Osteocyte (in vitro differentiated cells): ENCODE measurements around the gene NTNG1. TPM values are rescaled to one million over a fixed set of nuclear protein-coding genes. Genes with fewer than 3 reads are reported as not detected.

Source experiments
- DNase-seq: peaks from one replicate; pipeline ENCODE4 v3.0.0; 2021; ENCODE audit warnings: mixed read lengths; ENCODE audit not compliant: unreplicated experiment; ENCODE audit errors: extremely low spot score
- H3K27ac Mint-ChIP-seq: one replicate; pipeline ENCODE4 v1.8.0; 2021; ENCODE audit warnings: mild to moderate bottlenecking, mixed read lengths; ENCODE audit not compliant: unreplicated experiment
- H3K27me3 Mint-ChIP-seq: one replicate; pipeline ENCODE4 v1.8.0; 2021; ENCODE audit warnings: mixed read lengths; ENCODE audit not compliant: unreplicated experiment
- H3K36me3 Mint-ChIP-seq: one replicate; pipeline ENCODE4 v1.8.0; 2021; ENCODE audit warnings: mixed read lengths; ENCODE audit not compliant: unreplicated experiment
- H3K4me1 Mint-ChIP-seq: one replicate; pipeline ENCODE4 v1.8.0; 2021; ENCODE audit warnings: mixed read lengths; ENCODE audit not compliant: unreplicated experiment
- H3K4me3 Mint-ChIP-seq: one replicate; pipeline ENCODE4 v1.8.0; 2021; ENCODE audit warnings: mild to moderate bottlenecking, moderate library complexity, mixed read lengths; ENCODE audit not compliant: unreplicated experiment
- H3K9me3 Mint-ChIP-seq: one replicate; pipeline ENCODE4 v1.8.0; 2021; ENCODE audit warnings: mixed read lengths; ENCODE audit not compliant: unreplicated experiment
- CTCF ChIP-seq: fragments of 200-600 bp; sonication (generic); IDR thresholded peaks from 2 replicates; pipeline ENCODE4 v1.5.0; 2021; ENCODE audit warnings: antibody characterized with exemption, mild to moderate bottlenecking, moderate library complexity
- total RNA-seq: library from RNA; stranded (reverse); gene quantifications from 2 replicates; pipeline ENCODE4 v1.2.1, GENCODE V29; 2021

NTNG1 gene
- total RNA-seq, 1 donor from 2014 or later, result not detected

DNA sequence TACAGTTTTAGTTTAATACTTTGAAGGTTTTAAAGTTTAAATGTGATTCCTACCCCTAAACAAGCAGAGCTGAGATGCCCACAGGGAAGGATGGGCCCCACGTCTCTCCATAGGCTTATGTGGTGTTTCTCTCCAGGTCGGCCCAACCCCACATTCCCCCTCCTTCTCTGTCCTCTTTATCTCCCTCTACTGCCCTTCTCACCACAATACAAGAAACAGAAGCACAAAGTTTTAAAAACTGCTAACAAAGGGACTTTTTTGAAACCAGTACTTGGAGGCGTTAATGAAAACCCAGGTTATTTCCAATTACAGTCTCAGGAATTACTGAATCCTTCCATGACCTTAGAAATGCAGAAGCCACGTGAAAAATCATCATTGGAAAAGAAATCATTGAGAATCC is 324.0 kb downstream of the NTNG1 start:
- H3K4me1 Mint-ChIP-seq, result no peaks in the 10 kb centered on the region

DNA sequence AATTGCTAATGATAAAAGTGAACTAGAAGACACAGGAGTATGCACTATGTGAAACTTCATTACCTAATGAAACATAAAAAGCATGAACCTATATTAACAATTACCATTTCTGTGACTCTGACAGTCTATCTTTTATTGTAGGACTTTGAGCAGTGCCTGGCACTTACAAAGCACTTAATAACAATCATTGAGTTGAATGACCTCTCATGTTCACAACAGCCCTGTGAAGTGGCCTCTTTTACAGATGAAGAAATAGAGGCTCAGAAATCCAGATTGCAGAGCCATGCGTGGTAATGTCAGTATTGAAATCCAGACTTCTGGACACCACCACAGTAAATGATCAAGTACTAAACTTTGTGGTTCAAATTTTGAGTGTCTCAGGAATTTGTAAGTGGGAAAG is 326.4 kb downstream of the NTNG1 start:
- no peak for TF ChIP-seq CTCF
- no peak for DNase-seq
- no peak overlapping the region for H3K27ac Mint-ChIP-seq
- H3K36me3 Mint-ChIP-seq, result no peaks in the 10 kb centered on the region
- peaks cover 11% of the 10 kb centered on the region for H3K9me3 Mint-ChIP-seq
- no peaks in the 10 kb centered on the region for H3K4me1 Mint-ChIP-seq
- H3K4me3 Mint-ChIP-seq, result no peak overlapping the region
- H3K27me3 Mint-ChIP-seq, result no peaks in the 10 kb centered on the region

More for the DNA sequence above, 324.0 kb downstream of the NTNG1 start:
- no peak for DNase-seq
- Mint-ChIP-seq H3K9me3 (no peaks in the 10 kb centered on the region), H3K27ac (no peak overlapping the region), H3K4me3 (no peak overlapping the region), H3K36me3 (no peaks in the 10 kb centered on the region), H3K27me3 (no peaks in the 10 kb centered on the region)
- TF ChIP-seq CTCF, result no peak

GRCh38 chr1:107467811-107468210 is 327.0 kb downstream of the NTNG1 start:
- TF ChIP-seq CTCF, result no peak
- no peaks in the 10 kb centered on the region for H3K36me3 Mint-ChIP-seq
- H3K4me3 Mint-ChIP-seq, result no peak overlapping the region
- peaks cover 13% of the 10 kb centered on the region for H3K9me3 Mint-ChIP-seq
- no peaks in the 10 kb centered on the region for H3K4me1 Mint-ChIP-seq
- no peak for DNase-seq
- no peak overlapping the region for H3K27ac Mint-ChIP-seq
- no peaks in the 10 kb centered on the region for H3K27me3 Mint-ChIP-seq

DNA sequence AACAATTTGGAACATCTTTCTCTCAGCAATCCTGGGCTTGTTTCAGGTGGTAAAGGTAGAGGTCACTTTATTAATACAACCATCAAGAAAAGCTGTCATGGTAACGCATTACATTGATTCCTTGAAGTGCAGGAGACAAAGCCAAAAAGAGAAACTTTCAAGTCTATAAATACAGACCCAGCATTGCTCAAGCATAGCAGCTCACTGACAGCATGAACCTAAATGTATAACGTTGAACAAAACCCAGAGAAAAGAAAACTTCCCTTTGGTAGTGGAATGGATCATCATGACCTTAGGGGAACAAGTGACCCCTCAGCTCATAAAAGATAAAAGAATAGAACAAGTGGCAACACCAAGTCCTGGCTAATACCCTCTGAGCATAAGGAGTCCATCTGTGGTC is 332.2 kb downstream of the NTNG1 start:
- no peaks in the 10 kb centered on the region for H3K27me3 Mint-ChIP-seq
- no peak for TF ChIP-seq CTCF
- no peak overlapping the region for H3K4me3 Mint-ChIP-seq
- peaks cover 16% of the 10 kb centered on the region for H3K9me3 Mint-ChIP-seq
- no peak overlapping the region for H3K27ac Mint-ChIP-seq
- DNase-seq, result no peak
- no peaks in the 10 kb centered on the region for H3K4me1 Mint-ChIP-seq
- H3K36me3 Mint-ChIP-seq, result no peaks in the 10 kb centered on the region

DNA sequence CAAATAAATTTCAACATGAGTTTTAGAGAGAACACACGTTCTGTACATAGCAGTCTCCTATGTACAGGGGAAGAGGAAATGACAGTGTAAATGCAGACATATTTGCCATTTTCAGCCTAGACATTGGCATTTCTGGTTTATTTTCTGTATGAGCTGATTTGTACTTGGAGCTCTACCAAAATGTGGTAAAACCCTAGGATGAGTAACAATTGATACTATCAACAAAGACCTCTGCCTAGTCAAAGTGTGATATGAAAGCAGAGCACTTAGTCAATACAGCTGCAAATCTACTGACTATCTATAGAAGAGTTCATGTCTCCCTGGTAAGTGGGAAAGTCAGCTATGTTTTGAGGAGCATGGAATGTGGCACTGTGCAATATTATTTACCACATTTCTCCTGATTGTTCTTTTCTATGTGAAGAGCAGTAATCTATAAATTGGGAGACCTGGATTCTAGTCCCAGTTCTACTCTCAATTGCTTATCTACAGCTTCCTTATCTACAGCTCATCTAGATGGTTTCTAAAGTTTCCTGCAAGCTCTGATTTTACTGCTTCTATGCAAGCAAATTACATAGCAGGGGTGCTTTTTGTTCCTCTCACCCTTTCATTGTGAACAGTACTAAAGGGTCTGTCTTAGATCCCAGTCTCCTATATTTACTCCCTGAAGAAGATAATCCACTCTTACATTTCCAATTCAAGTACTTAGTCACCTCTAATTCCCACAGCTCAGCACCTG is 334.2 kb downstream of the NTNG1 start:
- H3K27me3 Mint-ChIP-seq, result no peaks in the 10 kb centered on the region
- TF ChIP-seq CTCF, result no peak
- no peak overlapping the region for H3K27ac Mint-ChIP-seq
- H3K9me3 Mint-ChIP-seq, result peaks cover 16% of the 10 kb centered on the region
- no peaks in the 10 kb centered on the region for H3K36me3 Mint-ChIP-seq
- no peak overlapping the region for H3K4me3 Mint-ChIP-seq
- H3K4me1 Mint-ChIP-seq, result no peaks in the 10 kb centered on the region
- DNase-seq, result no peak
